Measurements from ENCODE around the gene LAMA5.

LAMA5 gene

DNA sequence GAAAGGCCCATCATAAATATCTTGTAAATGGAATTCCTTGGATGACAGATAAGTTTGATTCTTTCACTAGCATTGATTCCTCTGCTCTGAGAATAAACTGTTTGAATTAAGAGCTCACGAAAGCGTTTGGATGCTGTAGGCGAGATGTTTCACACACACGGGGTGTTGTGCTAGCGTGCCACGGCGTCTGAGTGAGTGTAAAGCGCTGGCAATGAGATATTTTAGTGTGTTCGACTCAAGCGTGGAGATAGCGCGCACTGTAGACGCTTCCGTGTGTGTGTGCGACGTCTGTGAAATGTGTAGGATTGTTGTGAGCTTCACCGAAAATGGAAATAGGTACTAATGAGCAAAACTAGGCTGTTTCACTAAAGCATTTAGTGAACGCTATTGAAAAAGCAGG, 93.7 kb downstream of the LAMA5 start:
- DNase-seq (ENCODE audit: low read depth in 2 of 3, low spot score in 1 of 3), result no peak

DNA sequence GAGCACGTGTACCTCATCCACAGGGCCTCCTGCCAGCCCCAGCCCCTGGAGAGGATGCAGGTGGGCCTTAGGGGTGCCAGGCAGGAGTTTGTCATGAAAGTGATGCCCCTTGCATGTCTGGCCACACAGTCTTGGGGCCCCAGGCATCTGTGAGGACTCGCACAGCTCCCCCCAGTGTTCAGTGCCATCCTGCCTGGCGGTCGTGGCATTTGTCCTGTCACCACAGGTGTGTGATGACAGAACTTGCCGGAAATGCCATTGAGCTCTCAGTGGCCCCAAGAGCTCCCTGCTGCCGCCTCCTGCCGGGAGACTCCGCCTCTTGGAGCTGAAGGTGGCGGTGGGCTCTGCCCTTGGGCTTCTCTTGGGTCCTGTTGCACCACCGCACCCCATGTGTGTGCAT, 94.9 kb downstream of the LAMA5 start:
- no peak for DNase-seq (ENCODE audit: low read depth in 2 of 3, low spot score in 1 of 3)

DNA sequence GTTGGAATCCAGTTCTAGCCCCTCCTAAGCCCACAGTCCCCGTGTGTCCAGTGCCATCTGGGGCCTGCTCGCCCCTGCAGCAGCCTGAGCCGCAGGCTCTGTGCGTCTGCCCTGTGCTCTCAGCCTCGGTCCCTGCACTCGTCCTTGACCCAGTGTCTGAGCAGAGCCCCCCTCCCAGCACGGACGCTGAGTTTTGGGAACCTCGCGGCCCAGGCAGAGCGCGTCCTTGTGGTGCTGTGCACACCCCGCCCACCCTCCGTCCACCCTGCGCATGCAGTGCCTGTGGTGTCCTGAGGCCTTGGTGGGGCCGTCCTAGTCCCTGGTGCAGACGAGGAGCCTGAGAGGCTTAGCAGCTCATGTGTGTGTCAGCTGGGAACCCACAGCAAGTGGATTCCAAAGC, 97.2 kb downstream of the LAMA5 start:
- DNase-seq (ENCODE audit: low read depth in 2 of 3, low spot score in 1 of 3), result no peak

DNA sequence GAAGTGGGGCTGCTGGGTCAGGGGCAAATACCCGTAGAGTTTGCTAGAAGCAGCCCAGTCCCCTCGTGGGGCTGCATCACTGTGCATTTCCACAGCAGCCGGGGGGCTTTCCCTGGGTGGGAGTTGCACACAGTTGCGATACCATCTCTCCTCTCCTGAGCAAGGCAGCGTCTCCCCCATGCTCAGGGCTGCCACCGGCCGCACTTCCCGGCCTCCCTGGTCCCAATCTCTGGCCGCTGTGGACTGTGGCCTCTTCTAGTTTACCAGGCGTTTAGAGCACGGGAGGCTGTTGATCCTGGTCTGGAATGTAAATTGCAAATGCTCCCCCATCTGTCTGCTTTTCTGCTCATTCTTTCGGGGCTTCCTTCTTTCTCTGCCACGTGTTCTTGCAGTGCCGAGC, 97.7 kb downstream of the LAMA5 start:
- no peak for DNase-seq (ENCODE audit: low read depth in 2 of 3, low spot score in 1 of 3)

DNA sequence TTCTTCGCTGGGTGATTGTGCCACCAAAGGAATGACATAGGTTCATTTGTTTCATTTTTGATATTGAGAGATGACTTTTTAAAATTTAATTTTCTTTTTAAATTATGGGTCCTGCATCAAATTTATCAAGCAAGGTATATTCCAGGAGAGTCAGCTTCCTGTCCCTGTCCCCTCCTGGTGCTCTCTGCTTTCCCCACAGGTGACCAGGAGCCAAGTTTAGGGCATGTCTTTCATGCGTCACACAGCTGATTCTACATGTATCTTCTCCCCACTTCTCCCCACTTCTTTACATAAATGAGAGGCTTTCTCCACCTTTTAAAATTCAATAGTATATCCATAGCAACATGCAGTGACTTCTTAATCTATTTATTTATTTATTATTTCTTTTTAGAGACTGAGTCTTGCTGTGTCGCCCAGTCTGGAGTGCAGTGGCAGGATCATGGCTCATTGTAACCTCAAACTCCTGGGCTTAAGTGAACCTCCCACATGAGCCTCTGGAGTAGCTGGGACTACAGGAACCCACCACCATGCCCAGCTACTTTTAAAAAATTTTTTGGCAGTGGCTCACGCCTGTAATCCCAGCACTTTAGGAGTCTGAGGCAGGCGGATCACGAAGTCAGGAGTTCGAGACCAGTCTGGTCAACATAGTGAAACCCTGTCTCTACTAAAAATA, 98.7 kb downstream of the LAMA5 start:
- no peak for DNase-seq (ENCODE audit: low read depth in 2 of 3, low spot score in 1 of 3)

DNA sequence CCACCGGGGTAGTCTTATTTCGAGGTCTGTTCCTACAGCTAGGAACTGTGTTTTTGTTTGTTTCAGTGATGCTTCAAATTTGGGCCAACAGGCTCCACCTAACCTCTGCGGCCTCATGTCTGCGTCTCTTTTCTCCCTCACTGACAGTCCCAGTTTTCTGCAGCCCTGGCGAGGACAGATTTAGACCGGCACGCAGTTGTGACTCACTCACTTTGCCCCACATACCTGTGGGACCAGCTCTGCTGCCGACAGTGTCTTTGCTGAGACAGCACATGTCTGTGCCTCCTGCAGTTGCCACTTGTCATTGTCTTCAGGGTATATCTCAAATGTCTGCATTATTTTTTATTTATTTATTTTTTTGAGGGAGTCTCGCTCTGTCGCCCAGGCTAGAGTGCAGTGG, 99.6 kb downstream of the LAMA5 start:
- DNase-seq (ENCODE audit: low read depth in 2 of 3, low spot score in 1 of 3), result no peak

DNA sequence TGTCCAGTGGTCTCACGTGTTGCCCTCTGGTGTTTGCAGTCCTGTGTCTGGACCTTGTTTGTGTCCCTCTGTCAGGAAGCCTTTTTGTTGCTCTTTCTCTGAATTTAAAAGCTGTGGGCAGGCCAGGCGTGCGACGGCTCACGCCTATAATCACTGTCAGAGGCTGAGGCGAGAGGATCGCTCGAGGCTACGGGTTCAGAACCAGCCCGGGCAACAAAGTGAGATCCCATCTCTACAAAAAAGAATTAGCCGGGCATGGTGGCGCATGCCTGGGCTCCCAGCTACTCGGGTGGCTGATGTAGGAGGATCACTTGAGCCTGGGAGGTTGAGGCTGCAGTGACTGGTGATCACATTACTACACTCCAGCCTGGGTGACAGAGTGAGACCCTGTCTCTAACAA, 100.3 kb downstream of the LAMA5 start:
- no peak for DNase-seq (ENCODE audit: low read depth in 2 of 3, low spot score in 1 of 3)

DNA sequence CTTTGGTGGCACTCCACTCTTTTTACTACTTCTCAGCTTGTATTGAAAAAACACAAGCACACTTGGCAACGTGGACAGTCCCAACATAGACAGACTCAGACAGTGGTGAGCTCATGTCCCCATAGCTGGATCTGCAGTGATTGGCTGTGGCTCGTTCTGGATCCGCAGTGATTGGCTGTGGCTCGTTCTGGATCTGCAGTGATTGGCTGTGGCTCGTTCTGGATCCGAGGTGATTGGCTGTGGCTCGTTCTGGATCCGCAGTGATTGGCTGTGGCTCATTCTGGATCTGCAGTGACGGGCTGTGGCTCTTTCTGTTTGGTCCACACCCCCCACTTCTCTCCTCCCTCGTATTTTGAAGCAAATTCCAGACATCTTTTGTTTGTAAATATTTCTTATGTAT, 100.8 kb downstream of the LAMA5 start:
- DNase-seq (ENCODE audit: low read depth in 2 of 3, low spot score in 1 of 3), result no peak

DNA sequence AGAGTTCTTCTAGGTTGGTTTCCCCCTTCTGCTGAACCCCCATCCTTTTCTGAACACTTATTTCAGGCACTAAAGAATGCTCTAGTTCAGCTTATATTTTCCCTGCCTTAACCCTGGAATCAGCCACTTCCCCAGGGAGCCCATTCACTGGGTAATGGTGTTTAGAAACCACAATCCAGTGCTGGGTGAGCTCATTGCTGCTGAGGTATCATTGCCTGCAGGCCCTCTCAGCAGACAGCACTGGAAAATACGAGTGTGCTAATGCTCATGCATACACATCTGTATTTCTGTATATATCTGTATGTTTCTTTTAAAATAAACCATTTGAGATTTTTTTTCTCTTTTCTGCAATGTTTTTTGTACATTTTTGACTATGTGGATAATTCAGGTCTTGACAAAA, 101.7 kb downstream of the LAMA5 start:
- no peak for DNase-seq (ENCODE audit: low read depth in 2 of 3, low spot score in 1 of 3)

DNA sequence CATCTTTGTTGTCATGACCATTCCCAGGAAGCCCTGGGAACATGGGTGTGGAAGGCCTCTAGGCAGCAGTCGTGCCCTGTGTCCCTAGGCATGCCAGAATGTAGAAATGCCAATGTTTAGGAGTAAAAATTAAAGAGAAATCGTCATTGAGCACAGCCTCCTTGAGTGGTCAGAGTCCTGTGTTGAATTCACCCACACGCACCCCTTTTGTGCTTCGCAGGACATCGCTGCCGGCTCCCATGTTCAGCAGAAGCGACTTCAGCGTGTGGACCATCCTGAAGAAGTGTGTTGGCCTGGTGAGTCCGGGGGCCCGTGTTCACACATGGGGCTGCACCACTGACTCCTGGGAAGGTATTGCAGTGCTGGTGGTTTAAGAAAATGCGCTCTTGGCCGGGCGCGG, 103.7 kb downstream of the LAMA5 start:
- DNase-seq (ENCODE audit: low read depth in 2 of 3, low spot score in 1 of 3), result no peak

DNA sequence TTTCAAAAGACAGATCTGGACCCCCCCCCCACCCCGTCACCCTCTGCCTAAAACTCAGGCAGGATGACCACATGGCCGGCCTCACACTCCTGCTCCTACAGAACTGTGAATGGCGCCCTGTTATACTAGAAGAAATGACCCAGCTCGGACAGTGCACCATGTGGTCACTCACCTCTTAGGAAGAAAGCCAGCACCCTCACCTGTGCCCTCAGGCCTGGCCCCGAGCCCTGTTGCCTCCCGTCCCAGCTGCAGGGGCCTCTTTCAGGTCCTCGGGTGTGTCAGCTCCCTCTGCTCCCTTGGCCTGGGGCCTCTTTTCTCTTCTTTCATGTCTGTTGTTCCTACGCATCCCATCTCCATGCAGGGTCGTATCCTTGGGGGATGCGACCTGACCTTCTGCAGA, 105.0 kb downstream of the LAMA5 start:
- no peak for DNase-seq (ENCODE audit: low read depth in 2 of 3, low spot score in 1 of 3)

DNA sequence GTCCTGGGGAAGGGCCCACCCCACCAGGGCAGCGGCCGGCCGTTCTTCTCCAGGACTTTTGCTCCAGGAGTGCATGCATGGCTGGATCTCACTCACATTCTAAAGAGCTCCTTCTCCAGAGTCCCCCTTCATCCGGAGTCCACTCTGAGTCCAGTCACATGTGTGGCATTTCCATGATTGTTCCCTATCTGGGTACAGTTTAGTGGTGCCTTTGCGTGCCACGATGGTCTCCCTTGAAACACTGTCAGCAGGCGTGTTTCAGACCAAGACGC, 107.9 kb downstream of the LAMA5 start:
- DNase-seq (ENCODE audit: low read depth in 2 of 3, low spot score in 1 of 3), result no peak
